Neutrophil (primary cell): ENCODE results near the gene FAIM2.

Experiments used
- H3K27ac ChIP-seq: fragments of 200-600 bp; sonication (generic); 2 replicates; pipeline ENCODE4 v1.5.1; 2016; ENCODE audit warnings: mild to moderate bottlenecking, moderate library complexity
- H3K27me3 ChIP-seq: fragments of 200-600 bp; sonication (generic); 2 replicates; pipeline ENCODE4 v1.6.0; 2016; ENCODE audit warnings: mild to moderate bottlenecking
- H3K36me3 ChIP-seq: fragments of 200-600 bp; sonication (generic); 2 replicates; pipeline ENCODE4 v1.5.1; 2017
- H3K4me1 ChIP-seq, 2 experiments: fragments of 200-600 bp in 1 of 2; sonication (generic) in 1 of 2; 1 replicate in 1 of 2; 2 replicates in 1 of 2; pipeline versions ENCODE4 v1.5.1 to v1.6.1; 2013 to 2016; ENCODE audit warnings: low read depth in 1 of 2, low read length in 1 of 2, mild to moderate bottlenecking in 1 of 2, moderate library complexity in 1 of 2; ENCODE audit not compliant: control insufficient read depth in 1 of 2, insufficient read depth in 1 of 2
- H3K4me3 ChIP-seq, 2 experiments: fragments of 200-600 bp in 1 of 2; sonication (generic) in 1 of 2; 1 replicate in 1 of 2; 2 replicates in 1 of 2; pipeline ENCODE4 v1.5.1; 2013 to 2016; ENCODE audit warnings: low read depth in 1 of 2, low read length in 1 of 2, mild to moderate bottlenecking in 1 of 2, moderate library complexity in 1 of 2
- H3K9me3 ChIP-seq: fragments of 200-600 bp; sonication (generic); 2 replicates; pipeline ENCODE4 v1.5.1; 2016
- CTCF ChIP-seq: fragments of 200-600 bp; sonication (generic); IDR thresholded peaks from 2 replicates; pipeline ENCODE4 v1.5.1; 2016; ENCODE audit warnings: antibody characterized with exemption

Gene FAIM2

GRCh38 chr12:49909356-49909755 lies 5.7 kb upstream of the FAIM2 start:
- Histone ChIP-seq H3K4me1 (no peaks in the 10 kb centered on the region), H3K36me3 (no peaks in the 10 kb centered on the region), H3K27ac (no peak overlapping the region), H3K27me3 (peaks cover 45% of the 10 kb centered on the region), H3K9me3 (no peaks in the 10 kb centered on the region), H3K4me3 (no peak overlapping the region)
- TF ChIP-seq CTCF, result no peak

- no peak for TF ChIP-seq CTCF
- Histone ChIP-seq H3K4me3 (no peak overlapping the region), H3K27me3 (peaks cover 58% of the 10 kb centered on the region), H3K9me3 (no peaks in the 10 kb centered on the region), H3K36me3 (no peaks in the 10 kb centered on the region), H3K27ac (no peak overlapping the region), H3K4me1 (no peaks in the 10 kb centered on the region)
Observed at GRCh38 chr12:49907352-49907751, 3.7 kb upstream of the FAIM2 start.

GRCh38 chr12:49905718-49906314 lies 2.1 kb upstream of the FAIM2 start:
- no peaks in the 10 kb centered on the region for H3K4me1 ChIP-seq
- H3K27ac ChIP-seq, result no peak overlapping the region
- no peak for TF ChIP-seq CTCF
- peaks cover 74% of the 10 kb centered on the region for H3K27me3 ChIP-seq
- no peaks in the 10 kb centered on the region for H3K36me3 ChIP-seq
- H3K9me3 ChIP-seq, result no peaks in the 10 kb centered on the region
- no peak overlapping the region for H3K4me3 ChIP-seq

GRCh38 chr12:49904601-49905000 lies 901 bp upstream of the FAIM2 start:
- Histone ChIP-seq H3K27ac (no peak overlapping the region), H3K4me1 (no peaks in the 10 kb centered on the region), H3K9me3 (no peaks in the 10 kb centered on the region), H3K27me3 (peaks cover 83% of the 10 kb centered on the region), H3K4me3 (no peak overlapping the region), H3K36me3 (no peaks in the 10 kb centered on the region)
- TF ChIP-seq CTCF, result no peak

GRCh38 chr12:49903351-49903699 lies 375 bp downstream of the FAIM2 start:
- H3K9me3 ChIP-seq, result no peaks in the 10 kb centered on the region
- no peaks in the 10 kb centered on the region for H3K36me3 ChIP-seq
- no peaks in the 10 kb centered on the region for H3K4me1 ChIP-seq
- H3K27me3 ChIP-seq, result peaks cover 82% of the 10 kb centered on the region
- TF ChIP-seq CTCF, result no peak
- H3K27ac ChIP-seq, result no peak overlapping the region
- no peak overlapping the region for H3K4me3 ChIP-seq
